HG03457 (cell line): ENCODE measurements around the gene ZFYVE9.
"Not testable (repeated sequence)": the region's sequence is repeated elsewhere in the genome, so short reads cannot be mapped to it uniquely, and the experiment has no call there.

Experiments used
- ATAC-seq: cut with Tn5 transposase; IDR thresholded peaks from one replicate; pipeline ENCODE4 v1.9.1; 2021; ENCODE audit warnings: moderate number of reproducible peaks; ENCODE audit not compliant: unreplicated experiment

ZFYVE9 gene

DNA sequence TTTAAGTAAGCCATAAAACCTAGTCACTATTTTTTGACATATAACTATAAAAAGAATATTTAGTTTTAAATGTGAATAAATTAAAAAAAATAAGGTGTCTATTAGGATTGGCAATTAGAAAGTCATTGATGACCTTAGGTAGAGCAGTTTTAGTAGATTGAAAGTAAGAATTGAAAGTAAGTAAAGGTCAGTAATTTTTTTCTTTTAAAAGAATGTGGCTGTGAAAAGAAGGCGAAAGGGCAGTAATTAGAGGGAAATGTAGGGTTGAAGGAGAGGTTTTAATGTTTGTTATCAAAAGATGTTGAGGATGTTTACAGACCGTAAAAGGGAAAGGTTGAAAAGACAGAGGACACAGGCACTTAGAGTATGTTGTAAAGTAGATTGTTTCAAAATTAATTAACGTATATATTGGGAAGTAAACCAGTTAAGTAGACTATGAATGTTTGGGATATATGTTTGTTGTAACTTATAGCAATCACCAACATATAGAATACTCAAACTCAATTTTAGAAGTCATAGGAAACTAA lies 41.0 kb downstream of the ZFYVE9 start:
- ATAC-seq, result no peak

DNA sequence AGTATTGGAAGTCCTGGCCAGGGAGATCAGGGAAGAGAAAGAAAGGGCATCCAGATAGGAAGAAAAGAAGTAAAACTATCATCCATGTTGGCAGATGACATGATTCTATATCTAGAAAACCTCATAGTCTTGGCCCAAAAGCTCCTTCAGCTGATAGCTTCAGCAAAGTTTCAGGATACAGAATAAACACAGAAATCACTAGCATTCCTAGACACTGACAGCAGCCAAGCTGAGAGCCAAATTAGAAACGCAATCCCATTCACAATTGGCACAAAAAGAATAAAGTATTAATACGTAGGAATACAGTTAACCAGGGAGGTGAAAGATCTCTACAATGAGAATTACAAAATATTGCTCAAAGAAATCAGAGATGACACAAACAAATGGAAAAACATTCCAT lies 44.6 kb downstream of the ZFYVE9 start:
- no peak for ATAC-seq

DNA sequence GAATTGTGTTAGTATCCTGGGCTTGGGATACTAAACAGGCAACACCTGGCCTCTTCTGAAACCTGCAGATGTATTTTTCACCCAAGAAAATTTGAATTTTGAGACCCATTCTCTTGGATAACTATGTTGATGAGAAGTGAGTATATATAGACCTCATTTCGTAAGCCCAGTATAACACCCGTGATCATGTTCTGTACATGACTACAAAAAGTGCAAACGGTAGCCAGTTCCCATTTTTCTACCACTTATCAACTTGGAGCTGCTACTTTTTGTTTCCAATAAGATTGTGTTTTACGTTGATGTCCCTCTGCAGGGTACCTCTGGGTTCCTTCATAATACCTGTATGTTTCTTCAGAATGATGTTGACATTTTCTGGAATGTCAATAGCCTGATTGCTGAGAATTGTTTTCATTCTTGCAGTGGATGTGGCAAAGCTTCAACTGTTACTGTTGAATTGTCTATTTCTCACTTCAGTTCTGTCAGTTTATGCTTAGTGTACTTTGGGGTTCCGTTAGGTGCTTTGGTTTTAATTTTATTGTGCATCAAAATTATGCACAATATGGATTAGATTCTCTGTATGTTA lies 48.1 kb downstream of the ZFYVE9 start:
- ATAC-seq, result no peak

DNA sequence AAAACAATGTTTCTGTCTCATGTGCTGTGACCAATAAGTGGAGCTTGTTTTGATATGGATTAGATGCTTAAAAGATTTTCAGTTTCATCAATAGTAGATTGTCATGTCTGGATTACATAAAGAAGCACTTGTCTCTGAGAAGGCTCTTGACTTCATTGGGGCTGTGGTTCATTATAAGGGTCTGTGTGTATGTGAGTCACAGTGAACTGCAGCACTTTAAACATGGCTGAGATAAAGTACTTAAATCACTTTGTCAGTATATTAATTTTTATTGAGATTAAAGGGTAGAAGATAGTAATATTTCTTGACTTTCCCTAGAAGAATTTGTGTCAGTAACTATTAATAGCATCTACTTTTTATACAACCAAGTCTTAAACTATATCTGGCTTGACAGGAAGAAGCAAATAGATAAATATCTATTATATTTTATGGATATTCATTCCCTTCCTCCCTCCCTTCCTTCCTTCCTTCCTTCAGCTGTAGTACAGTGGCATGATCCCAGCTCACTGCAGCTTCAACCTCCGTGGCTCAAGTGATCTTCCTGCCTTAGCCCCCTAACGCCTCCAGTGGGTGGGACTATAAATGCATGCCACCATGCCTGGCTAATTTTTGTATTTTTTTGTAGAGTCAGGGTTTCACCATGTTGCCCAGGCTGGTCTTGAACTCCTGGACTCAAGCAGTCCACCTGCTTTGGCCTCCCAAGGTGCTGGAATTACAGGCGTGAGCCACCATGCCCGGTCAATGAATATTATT lies 48.8 kb downstream of the ZFYVE9 start:
- no peak for ATAC-seq

DNA sequence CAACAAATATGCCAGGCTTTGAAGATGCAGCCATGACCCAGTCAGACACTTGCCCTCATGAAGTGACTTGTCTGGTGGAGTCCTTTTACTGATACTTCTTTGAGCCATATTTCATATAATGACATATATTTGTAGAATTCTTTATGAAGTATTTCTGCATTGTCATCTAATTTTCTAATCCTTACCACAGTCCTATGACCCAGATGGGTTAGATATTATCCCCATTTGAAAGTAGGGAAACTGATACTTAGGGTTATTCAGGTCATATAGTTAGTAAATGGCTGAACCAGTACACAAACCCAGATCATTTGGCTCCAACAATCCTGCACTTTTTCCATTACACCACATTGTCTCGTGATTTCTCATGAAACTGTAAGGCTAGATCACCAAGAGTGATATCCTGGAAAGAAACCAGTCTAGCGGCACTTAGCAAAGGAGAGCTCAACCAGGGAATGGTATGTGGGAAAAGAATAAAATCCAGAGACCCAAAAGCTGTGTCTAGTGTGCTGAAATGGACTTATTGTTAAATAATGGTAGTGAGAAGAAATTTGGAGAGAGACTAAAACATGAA lies 49.6 kb downstream of the ZFYVE9 start:
- no peak for ATAC-seq

DNA sequence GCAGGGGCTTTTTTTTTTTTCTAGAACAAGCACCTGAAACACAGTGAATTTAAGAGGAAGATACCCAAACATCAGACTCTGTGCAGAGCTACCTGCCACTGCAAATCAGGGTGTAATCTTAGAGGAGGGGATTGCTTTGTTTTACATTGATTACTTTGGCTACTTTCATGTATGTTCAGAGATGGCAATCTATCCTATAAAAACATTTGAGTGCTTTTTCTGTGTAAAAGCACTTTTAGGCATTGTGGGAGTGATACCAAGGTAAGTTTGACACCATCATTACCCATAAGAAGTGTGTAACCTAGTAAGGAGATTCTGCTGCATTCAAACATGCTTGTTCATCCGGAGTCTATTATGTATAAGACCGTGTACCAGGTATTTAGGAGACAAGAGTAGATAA lies 50.1 kb downstream of the ZFYVE9 start:
- ATAC-seq, result no peak

DNA sequence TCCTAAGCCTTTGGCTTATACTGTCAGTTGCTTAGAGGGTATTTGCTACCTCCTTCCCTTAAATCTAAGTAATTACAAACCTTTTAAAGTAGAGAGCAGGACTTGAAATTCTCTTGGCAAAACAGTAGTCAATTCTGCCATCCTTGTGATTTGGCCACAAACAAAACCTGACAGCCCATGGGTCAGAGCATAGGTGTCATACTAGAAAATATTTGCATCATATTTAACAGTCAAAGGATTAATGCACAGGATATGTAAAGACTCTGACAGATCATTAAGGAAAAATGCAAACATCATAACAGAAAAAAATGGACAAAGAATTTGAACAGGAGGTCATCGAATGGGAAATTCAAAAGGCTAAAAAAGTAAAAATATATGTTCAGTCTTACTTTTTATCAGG lies 50.5 kb downstream of the ZFYVE9 start:
- no peak for ATAC-seq

DNA sequence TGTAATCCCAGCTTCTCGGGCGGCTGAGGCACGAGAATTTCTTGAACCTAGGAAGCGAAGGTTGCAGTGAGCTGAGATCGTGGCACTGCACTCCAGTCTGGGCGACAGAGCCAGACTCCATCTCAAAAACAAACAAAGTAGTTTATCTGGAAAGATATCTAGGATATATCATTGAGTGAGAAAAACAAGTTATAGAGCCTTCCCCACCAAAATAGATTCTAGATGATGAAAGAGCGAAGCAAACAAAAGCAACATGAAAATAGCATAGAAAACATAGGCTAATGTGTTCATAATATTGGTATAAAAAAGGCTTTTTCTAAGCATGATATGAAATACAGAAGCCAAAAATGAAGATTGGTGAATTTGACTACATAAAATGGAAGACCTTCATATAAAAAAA lies 52.1 kb downstream of the ZFYVE9 start:
- no peak for ATAC-seq

DNA sequence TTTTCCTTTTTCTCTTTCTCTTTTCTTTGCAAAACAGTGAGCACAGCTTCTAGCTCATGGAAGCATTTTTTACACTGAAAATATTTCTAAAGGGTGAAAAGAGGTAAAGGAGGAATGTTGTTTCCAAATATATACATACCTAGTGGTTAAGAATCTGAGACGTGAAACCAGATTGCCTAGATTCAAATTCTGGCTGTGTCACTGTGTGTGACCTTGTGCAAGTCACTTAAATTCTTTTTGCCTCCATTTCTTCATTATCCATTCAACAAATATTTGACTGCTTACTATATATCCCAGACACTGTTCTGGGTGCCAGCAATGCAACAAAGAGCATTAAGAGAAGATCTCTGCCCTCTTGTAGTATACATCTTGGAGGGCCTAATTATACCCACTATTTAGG lies 53.3 kb downstream of the ZFYVE9 start:
- no peak for ATAC-seq

DNA sequence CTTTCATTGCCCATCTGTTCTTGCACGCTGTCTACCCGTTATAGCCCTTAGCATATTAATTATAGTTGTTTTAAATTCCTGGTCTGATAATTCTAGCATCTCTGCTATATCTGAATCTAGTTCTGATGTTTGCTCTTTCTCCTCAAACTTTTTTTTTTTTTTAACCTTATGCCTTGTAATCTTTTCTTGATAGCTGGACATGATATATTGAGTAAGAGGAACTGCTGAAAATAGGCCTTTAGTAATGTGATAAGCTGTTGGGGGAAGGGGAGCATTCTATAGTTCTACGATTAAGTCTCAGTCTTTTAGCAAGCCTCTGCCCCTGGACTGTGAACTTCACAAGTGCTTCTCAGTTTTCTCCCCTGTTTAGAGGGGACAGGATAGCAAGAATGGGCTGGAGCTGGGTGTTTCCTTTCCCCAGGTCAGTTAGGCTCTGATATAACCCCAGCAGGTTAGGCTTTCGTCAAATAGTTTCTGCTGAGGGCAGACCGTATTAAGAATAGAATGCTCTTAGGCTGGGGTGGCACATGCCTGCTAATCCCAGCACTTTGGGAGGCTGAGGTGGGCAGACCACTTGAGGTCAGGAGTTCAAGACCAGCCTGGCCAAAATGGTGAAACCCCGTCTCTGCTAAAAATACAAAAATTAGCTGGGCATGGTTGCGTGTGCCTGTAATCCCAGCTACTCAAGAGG lies 62.2 kb downstream of the ZFYVE9 start:
- no peak for ATAC-seq

DNA sequence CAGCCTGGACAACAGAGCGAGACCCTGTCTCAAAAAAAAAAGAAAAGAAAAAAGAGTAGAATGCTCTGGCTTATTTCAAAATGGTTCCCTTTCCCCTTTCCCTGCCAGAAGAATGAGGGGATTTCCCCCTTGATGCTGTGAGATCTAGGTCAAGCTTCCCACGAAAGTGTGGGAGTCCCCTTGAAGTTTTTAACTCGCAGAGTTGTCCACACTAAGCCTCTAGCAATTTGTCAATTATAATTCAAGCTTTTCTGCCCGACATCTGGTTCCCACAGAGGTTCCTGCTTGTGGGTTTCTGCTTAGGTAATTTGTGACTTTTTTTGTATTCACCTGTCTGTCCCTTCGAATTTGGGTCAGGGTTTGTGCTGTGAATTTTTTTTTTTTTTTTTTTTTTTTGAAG lies 62.8 kb downstream of the ZFYVE9 start:
- no peak for ATAC-seq

DNA sequence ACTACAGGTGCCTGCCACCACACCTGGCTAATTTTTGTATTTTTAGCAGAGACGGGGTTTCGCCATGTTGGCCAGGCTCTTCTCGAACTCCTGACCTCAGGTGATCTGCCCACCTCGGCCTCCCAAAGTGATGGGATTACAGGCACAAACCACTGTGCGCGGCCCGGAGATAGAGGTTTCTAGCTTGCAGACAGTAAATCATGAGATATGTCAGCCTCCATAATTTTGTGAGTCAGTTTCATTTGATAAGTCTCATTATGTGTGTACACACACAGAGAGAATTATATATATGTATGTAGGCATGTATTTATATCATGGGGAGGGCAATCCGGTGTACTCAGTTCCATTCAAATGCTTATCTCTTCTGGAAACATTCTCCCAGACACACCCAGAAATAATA lies 64.8 kb downstream of the ZFYVE9 start:
- ATAC-seq, result not testable (repeated sequence)

DNA sequence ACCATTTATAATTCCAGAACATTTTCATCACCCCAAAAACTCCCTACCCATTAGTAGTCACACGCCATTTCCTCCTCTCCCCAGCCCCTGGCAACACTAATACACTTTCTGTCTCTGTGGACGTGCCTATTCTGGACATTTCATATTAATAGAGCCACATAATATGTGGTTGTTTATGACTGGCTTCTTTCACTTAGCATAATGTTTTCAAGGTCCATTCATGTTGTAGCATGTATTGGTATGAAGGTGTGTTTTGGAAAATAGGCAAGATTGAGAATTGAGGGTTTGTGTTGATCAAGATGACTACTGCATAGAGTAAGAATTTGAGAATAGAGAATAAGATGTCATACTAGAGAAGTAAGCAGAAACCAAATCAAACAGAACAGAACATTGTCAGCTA lies 67.5 kb downstream of the ZFYVE9 start:
- no peak for ATAC-seq

DNA sequence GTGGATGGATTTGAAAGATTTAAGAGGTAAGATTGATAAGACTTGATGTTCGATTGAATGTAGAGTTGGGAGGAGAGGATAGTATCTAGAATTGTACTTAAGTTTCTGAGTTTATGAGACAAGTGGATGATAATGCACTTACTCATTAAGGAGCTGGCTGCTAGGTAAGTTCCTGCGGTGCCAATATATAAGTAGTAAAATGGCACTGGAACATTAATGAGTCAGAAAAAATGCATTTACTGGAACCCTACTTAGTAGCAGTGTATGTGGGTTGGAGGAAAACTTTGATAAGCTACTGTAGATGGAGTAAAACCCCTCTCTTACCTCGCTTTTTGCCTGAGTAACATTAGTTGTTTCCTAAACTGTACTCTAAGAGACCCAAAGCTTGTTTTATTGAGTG lies 68.2 kb downstream of the ZFYVE9 start:
- ATAC-seq, result no peak

DNA sequence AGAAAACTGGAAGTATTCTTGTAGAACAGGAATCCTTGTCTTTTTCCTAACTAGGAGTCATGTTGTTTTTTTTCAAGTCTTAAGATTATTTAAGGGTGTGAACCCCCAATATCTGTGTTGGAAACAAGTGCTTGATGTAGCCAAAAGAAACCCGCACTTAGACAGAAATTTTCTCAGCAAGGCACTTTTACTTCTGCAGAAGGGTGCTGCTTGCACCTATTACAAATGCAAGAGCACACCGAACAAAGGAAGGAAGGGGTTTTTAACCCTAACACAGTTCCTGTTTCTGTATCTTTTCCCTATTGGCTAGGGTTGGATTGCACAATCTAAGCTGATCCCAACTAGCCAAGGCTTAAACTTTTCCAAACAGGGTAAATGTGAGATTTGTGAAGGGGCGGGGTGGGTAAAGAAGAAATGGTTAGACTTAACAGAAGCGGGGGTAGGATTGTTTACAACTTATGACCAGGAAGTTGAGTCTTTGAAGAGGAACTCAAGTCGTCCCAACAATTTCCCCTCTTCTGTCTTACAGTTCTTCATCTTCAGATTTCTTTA lies 75.1 kb downstream of the ZFYVE9 start:
- no peak for ATAC-seq

DNA sequence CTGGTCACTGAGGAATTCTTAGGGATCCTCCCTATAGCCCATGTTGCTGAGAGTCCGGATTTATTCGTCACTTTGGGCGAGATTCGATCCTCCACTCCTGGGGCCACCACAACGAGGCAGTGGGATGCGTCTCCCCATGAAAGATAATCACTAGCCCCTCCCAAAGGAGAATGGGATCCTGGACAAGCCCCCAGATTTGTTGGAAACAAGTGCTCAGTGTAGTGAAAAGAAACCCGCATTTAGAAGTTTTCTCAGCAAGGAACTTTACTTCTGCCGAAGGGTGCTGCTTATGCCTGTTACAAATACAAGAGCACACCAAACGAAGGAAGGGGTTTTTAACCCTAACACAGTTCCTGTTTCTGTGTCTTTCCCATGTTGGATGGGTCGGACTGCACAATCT lies 83.3 kb downstream of the ZFYVE9 start:
- no peak for ATAC-seq

DNA sequence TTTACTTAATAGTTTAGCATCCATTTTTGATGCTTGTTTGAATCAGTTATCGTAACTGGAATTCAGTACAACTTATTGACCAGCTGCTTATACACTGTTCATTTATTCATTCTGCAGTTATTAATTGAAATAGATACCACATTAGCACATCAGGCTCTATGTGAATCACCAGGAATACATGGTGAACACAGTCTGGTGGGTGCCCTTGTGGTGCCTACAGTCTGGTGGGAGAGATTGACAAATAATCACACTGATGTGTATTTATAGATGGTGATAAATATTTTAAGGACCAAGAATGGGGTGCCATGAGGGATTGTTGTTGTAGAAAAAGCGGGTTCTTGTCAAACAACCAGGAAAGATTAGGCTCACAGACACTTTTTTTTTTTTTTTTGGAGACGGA lies 87.6 kb downstream of the ZFYVE9 start:
- no peak for ATAC-seq

DNA sequence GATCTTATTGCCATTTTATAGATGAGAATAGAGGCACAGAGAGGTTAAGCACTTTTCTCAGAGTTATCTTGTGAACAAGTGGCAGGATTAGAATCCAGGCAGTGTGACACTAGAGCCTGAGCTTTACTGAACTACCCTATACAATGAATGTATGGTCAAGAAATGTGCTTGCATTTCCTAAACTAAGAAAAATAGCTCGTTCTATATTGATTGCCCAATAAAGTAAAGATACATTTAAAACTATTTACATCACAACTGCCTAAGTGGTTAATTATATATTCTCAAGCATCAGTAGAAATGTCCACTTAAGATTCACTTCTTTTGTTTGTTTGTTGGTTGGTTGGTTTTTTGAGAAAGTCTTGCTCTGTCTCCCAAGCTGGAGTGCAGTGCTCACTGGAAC lies 91.6 kb downstream of the ZFYVE9 start:
- no peak for ATAC-seq

DNA sequence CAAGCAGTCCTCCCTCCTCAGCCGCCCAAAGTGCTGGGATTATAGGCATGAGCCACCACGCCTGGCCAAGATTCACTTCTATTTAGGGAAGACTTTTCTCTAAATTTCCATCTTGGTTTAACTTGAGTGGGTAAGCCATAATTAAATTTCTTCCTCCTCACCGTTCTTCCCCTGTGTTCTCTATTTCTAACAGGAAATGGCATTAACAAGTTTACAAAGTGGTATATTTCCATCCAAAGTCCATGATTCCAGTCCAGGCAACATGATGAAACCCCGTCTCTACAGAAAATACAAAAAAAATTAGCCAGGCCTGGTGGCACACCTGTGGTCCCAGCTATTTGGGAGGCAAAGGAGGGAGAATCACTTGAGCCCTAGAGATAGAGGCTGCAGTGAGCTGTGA lies 92.1 kb downstream of the ZFYVE9 start:
- ATAC-seq, result no peak

DNA sequence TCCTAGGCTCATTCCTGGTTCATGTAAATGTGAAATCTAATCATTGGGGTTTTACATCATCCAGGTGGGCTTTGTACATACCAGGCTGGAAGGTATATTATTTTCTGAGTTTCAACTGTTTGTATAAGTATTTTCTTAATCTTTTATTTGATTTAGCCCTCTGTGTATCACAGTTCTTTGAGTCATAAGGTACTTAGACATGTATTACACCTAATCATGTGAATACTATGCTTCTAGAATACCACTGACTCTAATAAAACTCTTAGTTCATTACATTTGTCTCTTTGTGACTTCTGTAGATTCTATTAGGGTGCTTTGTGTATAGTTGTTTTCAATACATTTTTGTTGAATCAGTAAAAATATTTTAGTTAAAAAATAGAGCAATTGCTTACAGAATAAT lies 92.8 kb downstream of the ZFYVE9 start:
- no peak for ATAC-seq

DNA sequence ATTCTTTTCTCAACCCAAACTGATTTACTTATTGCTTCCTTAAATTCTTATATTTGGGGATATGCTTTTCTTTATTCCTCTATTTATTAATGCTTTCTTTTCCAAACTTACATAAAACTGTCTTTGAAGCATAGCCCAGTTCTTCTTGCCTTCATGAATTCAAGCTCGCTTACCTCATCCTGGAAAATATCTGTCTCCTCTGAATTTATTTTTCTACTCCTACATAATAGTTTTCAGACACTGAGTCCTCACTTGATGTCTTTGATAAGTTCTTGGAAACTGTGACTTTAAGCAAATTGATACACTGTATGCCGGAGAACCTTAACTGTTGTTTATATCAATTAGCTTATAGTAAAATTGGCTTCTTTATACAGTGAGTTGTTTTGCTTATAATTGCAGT lies 93.8 kb downstream of the ZFYVE9 start:
- no peak for ATAC-seq

DNA sequence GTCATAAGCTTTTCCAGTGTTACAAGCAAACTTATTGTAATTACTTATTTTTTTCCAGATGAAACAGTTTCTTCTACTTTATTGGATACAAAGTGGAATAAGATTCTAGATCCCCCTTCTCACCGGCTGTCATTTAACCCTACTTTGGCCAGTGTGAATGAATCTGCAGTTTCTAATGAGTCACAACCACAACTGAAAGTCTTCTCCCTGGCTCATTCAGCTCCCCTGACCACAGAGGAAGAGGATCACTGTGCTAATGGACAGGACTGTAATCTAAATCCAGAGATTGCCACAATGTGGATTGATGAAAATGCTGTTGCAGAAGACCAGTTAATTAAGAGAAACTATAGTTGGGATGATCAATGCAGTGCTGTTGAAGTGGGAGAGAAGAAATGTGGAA lies 95.5 kb downstream of the ZFYVE9 start:
- ATAC-seq, result no peak
